ENCODE results near the gene TRIM66.

DNA sequence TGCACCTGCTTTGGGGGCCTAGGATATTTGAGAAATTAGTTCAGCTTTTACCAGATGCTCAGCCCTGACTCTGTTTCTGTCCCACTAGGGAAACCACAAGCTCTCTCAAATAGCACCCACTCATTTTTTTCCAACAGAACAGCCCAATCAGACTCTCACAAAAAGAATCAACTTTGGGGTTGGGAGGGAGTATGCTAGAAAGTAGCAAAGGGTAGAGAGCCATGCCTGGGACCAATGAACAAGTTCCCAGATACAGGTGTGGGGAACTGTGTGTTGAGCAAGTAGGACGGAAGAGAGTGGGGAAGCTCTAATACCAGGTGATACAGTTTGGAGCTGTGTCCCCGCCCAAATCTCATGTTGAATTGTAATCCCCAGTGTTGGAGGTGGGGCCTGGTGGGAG is 41.1 kb downstream of the TRIM66 start:
- TF ChIP-seq POLR2AphosphoS5 (IDR thresholded peaks at IDR 0.05) (no peak), EP300 (IDR thresholded peaks at IDR 0.05) (no peak)
- TF ChIP-seq, protein P1, sequence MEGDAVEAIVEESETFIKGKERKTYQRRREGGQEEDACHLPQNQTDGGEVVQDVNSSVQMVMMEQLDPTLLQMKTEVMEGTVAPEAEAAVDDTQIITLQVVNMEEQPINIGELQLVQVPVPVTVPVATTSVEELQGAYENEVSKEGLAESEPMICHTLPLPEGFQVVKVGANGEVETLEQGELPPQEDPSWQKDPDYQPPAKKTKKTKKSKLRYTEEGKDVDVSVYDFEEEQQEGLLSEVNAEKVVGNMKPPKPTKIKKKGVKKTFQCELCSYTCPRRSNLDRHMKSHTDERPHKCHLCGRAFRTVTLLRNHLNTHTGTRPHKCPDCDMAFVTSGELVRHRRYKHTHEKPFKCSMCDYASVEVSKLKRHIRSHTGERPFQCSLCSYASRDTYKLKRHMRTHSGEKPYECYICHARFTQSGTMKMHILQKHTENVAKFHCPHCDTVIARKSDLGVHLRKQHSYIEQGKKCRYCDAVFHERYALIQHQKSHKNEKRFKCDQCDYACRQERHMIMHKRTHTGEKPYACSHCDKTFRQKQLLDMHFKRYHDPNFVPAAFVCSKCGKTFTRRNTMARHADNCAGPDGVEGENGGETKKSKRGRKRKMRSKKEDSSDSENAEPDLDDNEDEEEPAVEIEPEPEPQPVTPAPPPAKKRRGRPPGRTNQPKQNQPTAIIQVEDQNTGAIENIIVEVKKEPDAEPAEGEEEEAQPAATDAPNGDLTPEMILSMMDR (IDR thresholded peaks at IDR 0.05): no peak
